ENCODE data around the gene KIF1A. TPM values are rescaled to one million over a fixed set of nuclear protein-coding genes. Genes with fewer than 3 reads are reported as not detected.

The KIF1A gene
- polyA plus RNA-seq, 1 experiment, result not detected

DNA sequence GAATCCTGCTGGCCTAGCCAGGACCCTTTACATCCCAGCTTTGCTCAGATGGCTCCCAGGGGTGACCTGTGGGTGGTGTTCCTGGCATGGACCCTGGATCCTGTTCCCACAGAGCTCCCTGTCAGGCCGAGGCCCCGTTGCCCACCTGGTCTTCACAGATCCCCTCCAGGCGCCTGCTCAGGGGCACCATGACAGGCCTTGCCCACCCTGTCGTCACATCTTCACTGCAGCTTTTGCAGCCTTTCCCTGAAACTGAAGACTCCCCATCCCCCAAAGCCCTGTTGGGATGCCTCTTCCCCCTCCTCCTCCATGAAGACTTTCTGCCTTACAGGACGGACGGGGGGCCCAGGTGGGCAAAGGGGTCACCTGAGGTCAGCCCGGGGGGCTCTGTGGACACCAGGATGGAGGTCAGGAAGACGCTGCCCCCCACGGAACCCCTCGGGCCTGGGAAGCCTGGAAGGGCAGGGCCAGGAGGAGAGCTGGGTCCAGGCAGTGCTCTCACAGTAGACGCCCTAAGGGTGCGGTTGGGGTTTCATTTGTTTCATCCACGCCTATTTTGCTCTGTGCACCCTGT, 13.0 kb upstream of the KIF1A start:
- Histone ChIP-seq H3K27me3 (ENCODE audit: control insufficient read depth, insufficient read depth, low read length) (peaks cover 32% of the 10 kb centered on the region), H3K9me3 (ENCODE audit: control insufficient read depth, insufficient read depth, low read length) (no peaks in the 10 kb centered on the region; the same call in 1 of the 2 replicates), H3K27ac (ENCODE audit: low read depth, low read length) (no peak overlapping the region), H3K4me3 (ENCODE audit: low read depth, low read length) (no peak overlapping the region)
- no peak for DNase-seq (ENCODE audit: low read depth, low spot score)
- ChIA-PET CTCF (interaction anchor here (0.7 to 1.3 kb wide), 3 partner anchors 18 to 319 kb away, joined by 3 read pairs; no protein-coding TSS in a partner anchor), POLR2A (no interaction called here)
- TF ChIP-seq, protein P1, sequence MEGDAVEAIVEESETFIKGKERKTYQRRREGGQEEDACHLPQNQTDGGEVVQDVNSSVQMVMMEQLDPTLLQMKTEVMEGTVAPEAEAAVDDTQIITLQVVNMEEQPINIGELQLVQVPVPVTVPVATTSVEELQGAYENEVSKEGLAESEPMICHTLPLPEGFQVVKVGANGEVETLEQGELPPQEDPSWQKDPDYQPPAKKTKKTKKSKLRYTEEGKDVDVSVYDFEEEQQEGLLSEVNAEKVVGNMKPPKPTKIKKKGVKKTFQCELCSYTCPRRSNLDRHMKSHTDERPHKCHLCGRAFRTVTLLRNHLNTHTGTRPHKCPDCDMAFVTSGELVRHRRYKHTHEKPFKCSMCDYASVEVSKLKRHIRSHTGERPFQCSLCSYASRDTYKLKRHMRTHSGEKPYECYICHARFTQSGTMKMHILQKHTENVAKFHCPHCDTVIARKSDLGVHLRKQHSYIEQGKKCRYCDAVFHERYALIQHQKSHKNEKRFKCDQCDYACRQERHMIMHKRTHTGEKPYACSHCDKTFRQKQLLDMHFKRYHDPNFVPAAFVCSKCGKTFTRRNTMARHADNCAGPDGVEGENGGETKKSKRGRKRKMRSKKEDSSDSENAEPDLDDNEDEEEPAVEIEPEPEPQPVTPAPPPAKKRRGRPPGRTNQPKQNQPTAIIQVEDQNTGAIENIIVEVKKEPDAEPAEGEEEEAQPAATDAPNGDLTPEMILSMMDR (IDR thresholded peaks at IDR 0.05; ENCODE audit: low read depth, low read length), result no peak

- POLR2A ChIA-PET, result no interaction called here
- Histone ChIP-seq H3K4me3 (ENCODE audit: low read depth, low read length) (peak overlapping the region; percentile 39), H3K27me3 (ENCODE audit: control insufficient read depth, insufficient read depth, low read length) (peaks cover 31% of the 10 kb centered on the region), H3K27ac (ENCODE audit: low read depth, low read length) (no peak overlapping the region), H3K9me3 (ENCODE audit: control insufficient read depth, insufficient read depth, low read length) (no peaks in the 10 kb centered on the region; the same call in 1 of the 2 replicates)
- TF ChIP-seq, protein P1 (IDR thresholded peaks at IDR 0.05; ENCODE audit: low read depth, low read length), result no peak
- CTCF ChIA-PET, result interaction anchor here (0.7 to 1.3 kb wide), 2 partner anchors 19 to 318 kb away, joined by 3 read pairs; no protein-coding TSS in a partner anchor
- DNase-seq (ENCODE audit: low read depth, low spot score), result peak; percentile 61
Measured at GRCh38 chr2:240832205-240832727, 12.2 kb upstream of the KIF1A start.

DNA sequence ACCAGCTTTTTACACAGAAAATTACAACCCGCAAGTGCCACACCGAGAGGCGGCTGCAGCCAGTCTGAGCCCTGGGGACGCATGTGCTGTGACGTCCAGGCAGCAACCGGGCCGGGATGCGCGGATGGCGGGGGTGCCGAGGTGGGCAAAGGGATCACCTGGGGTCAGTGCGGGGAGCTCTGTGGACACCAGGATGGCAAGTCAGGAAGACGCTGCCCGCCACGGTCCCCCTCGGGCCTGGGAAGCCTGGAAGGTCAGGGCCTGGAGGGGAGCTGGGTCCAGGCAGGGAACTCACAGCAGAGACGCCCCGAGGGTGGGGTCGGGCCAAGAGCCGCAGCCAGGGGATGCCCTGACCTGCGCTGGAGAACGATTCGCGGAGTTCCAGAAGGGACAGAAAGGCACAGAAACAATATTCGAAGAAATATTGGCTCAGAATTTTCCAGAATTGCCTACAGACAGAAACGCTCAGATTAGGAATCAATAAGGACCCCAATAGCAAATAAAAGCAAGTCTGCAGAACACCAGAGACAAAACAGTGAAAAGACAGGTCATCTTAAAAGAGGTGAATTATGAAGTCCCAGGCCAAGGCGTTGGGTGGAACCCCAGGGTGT, 11.7 kb upstream of the KIF1A start:
- ChIA-PET CTCF (interaction anchor here (1.3 kb wide), 1 partner anchor 317 kb away, joined by 3 read pairs; no protein-coding TSS in a partner anchor), POLR2A (no interaction called here)
- TF ChIP-seq, protein P1 (IDR thresholded peaks at IDR 0.05; ENCODE audit: low read depth, low read length), result no peak
- no peak for DNase-seq (ENCODE audit: low read depth, low spot score)
- Histone ChIP-seq H3K27ac (ENCODE audit: low read depth, low read length) (no peak overlapping the region), H3K9me3 (ENCODE audit: control insufficient read depth, insufficient read depth, low read length) (no peaks in the 10 kb centered on the region; the same call in 1 of the 2 replicates), H3K4me3 (ENCODE audit: low read depth, low read length) (peak overlapping the region; percentile 39), H3K27me3 (ENCODE audit: control insufficient read depth, insufficient read depth, low read length) (peaks cover 35% of the 10 kb centered on the region)

GRCh38 chr2:240825476-240825875, 5.5 kb upstream of the KIF1A start:
- Histone ChIP-seq H3K9me3 (ENCODE audit: control insufficient read depth, insufficient read depth, low read length) (peaks cover 5% of the 10 kb centered on the region), H3K27ac (ENCODE audit: low read depth, low read length) (no peak overlapping the region), H3K27me3 (ENCODE audit: control insufficient read depth, insufficient read depth, low read length) (peaks cover 71% of the 10 kb centered on the region), H3K4me3 (ENCODE audit: low read depth, low read length) (no peak overlapping the region)
- no peak for DNase-seq (ENCODE audit: low read depth, low spot score)
- TF ChIP-seq, protein P1 (IDR thresholded peaks at IDR 0.05; ENCODE audit: low read depth, low read length), result no peak
- ChIA-PET POLR2A (no interaction called here), CTCF (no interaction called here)

Measured in AG04450 (cell line).